ENCODE data around the gene GPX2.
"Not testable (repeated sequence)": the region's sequence is repeated elsewhere in the genome, so short reads cannot be mapped to it uniquely, and the experiment has no call there.

Gene GPX2

DNA sequence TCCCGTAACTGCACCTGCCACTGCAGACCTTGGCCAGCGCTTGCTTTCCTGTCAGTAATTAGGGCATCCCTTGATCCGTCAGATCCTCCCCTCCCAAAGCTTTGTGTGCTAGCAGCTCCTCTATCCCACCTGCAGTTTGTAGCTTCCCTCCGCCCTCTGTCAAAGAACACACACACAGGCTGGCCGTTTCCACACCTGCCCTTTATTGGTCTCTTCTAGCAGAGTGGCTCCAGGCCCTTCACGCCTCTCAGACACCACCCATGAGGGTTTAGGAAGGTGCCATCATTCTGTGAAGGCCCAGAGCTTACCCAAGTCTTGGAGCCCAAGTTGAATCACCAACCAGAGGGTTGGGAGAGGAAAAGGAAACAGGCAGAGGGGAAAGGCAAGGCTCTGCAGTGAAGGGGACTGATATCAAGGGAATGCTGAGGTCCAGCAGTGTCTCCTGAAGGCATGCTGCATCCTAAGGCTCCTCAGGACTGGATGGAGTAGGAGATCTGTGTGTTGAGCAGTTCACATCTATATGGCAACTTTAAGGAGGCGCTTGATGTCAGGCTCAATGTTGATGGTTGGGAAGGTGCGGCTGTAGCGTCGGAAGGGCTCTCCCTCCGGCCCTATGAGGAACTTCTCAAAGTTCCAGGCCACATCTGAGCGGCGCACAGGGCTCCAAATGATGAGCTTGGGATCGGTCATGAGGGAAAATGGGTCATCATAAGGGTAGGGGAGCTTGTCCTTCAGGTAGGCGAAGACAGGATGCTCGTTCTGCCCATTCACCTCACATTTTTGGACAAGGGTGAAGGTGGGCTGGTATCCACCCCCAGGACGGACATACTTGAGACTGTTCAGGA, 3.4 kb downstream of the GPX2 start:
- peak; percentile 44 for DNase-seq

DNA sequence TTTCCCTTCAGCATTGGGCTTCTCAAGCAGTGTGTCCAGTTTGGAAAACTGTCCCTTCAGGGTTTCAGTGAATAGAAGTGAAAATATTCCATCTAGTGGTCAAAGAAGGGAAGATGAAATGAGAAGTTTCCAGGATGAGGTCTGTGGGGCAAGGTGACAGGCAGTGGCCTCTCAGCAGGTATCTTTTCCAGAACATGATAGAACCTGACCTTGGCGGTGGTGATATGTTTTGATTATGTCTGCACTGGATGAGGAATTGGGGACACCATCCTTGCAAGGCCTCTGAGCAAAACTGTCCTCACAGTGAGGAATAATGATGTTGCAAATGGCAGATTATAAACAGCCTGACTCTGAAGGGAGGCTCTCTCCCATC, 4.7 kb downstream of the GPX2 start:
- DNase-seq = no peak

DNA sequence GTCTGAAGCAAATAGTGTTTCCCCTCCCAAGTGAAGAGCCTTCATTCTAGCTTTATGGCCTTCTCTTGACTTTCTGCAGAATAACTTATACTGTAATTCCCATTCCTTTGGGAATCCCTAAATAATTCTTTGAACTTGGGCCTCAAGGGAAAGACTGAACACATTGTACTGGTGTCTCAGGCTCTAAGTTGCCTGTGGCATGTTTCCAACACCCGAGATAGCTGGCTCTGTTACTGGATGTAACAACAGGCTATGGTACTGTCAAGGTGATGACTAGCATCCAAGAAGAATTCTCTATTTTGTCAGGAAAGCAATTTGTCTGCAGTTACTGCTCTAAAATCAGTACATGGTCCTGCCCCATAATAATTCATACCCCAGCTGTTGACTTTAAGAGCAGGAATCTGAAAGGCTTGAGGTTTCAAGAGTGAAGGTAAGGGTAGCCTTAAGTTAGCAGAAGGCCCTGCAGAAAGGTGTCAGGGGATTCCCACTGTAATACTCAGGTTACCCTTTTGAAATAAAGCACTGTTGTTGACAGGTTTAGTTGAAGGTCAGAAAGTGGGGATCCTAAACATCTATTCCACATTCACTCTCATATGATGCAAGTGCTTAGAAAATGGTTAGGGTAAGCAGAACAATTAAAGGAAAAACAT, 5.2 kb downstream of the GPX2 start:
- DNase-seq = no peak

DNA sequence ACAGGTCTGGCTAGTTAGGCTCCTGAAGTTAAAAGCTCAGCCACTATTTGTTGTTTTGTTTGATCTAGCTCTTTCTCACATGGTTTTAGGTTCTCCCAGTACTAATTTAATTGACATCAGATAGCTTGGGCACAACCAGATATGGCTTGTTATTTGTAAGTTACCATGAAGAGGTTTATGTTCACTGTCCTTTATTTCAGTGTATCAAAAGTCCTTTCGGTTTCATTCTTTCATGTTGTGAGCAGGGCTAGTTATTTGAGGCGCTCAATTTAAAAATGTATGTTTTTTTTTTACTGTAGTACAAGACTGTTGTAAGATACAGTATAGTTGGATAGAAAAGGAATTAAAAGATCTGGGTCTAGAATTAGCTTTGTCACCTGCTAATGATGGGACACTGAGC, 7.0 kb downstream of the GPX2 start:
- DNase-seq = peak; percentile 14

DNA sequence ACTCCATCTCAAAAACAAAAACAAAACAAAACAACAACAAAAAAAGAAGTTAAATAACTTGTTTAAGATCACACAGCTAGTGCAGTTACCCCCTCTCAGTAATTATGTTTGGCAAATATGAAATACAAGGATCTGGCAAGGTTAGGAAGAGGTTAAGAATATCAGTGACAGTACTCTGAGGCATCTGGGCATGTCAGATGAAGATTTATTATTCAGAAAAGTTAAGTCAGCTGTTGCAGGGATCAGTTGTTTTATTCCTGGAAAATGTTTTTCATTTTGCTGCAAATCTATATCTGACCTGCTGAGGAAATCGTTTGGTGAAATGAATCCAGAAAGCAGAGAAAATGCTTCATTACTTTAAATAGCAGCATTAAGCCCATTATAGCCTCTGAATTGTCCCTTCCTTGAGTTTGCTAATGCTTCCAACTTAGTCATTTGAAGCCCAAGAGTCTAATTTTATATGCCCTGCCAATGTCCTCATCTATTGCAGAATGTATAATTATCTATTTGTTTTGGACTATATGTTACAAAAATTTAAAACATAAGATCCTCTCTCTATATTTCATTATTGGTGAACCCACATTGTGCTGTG, 8.1 kb downstream of the GPX2 start:
- DNase-seq = no peak

DNA sequence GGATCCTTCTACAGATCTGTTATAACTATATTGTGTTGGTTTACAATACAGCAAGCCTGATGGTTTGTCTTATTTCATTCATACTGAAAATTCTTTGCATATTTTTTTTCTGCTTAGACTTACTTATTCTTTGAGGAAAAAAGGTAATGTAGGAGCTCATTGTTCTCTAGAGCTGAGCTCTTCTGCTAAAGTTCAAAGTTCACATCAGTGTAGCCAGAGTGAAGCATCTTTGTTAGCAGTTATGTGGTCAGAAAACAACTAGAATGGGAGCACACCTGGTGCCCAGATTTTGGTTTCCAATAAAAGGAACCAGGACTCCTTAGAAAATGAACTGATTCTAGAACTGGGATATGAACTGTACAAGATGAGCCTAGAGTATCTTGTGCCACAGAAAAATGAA, 10.3 kb downstream of the GPX2 start:
- no peak for DNase-seq

DNA sequence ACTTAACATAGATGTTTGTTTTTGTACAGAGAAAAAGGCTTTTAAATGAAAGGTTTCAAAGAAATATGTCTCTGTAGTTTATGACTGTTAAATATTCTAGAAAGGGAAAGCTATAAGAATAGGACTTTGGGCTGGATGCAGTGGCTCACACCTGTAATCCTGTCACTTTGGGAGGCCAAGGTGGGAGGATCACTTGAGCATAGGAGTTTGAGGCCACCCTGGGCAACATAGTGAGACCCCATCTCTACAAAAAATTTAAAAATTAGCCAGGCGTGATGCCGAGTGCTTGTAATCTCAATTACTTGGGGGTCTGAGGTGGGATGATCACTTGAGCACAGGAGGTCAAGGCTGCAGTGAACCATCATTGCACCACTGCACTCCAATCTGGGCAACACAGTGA, 11.4 kb downstream of the GPX2 start:
- no peak for DNase-seq

DNA sequence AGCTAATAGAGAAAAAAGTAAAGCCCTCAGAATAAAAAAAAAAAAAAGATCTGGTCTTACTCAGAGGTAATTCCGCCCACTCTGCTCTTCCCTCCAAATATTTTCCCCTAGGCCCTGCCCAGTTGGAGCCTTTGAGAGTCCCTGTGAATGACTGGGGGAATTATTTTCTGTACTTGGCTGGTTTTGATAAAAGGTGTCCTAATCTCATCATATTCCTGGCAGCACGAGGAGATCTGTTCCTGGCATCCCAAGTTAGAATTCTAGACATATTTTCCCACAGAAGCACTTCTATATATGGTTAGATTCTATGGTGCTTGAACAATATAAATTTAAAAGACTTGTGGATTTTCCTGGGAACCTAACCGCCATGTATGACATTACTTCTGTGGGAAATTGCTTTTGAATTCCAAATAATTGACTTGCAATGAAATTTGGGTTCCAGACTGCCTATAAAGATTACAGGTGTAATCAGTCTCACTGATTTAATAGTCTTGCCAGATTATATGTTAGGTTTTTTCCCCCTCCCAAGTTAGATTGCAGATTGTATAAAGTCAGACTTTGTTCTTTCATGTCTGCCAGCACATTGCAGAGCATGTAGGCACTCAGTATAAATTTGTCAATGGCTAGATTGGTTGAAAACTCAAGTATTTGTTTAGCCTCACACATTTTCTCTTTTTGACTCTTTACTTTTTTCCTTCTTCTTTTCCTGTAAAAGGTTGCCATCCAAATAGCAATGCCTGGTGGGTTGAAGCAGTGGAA, 12.3 kb downstream of the GPX2 start:
- no peak for DNase-seq

DNA sequence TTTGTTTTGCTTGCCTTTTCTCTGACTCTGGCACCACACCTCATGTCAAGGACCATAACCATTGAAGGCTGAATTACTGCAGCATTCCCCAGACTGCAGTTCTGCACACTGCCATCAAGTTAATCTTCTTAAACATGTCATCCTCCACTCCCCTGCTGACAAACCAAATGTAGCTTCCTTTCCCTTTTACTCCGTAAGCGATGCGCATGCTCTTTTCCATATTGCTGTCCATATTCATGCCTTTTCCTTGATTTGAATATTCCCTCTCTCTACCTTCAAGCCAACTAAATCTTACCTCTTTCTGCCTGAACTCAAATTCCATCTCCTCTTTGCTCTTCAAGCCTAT, 13.6 kb downstream of the GPX2 start:
- DNase-seq = no peak

DNA sequence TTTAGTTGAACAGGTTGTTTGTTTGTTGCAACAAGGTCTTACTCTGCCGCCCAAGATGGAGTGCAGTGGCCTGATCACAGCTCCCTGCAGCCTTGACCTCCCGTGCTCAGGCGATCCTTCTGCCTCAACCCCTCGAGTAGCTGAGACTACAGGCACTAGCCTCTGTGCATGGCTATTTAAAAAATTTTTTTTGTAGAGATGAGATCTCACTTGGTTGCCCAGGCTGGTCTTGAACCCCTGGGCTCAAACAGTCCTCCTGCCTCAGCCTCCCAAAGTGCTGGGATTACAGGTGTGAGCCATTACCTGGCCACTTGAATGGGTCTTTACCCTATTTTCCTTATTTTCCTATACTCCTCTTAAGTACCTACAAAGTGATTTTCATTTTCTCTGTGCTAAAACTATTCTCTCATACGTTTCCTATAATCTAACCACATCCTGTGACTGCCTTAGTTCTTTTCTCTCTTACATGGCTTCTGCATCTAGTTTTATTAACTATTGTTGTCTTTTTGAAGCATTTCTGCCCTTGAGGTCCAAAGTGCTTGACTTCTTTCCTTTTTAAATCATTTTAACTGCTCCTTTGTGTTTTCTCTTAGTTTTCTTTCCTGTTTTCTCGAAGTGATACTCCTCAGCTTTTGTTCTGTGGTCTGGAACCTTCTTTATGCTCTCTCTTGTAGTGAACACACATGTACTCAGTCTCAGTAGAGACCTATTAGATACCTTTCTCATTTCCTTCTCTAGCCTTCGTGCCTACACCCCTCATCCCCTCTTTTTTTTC, 14.1 kb downstream of the GPX2 start:
- DNase-seq = no peak

DNA sequence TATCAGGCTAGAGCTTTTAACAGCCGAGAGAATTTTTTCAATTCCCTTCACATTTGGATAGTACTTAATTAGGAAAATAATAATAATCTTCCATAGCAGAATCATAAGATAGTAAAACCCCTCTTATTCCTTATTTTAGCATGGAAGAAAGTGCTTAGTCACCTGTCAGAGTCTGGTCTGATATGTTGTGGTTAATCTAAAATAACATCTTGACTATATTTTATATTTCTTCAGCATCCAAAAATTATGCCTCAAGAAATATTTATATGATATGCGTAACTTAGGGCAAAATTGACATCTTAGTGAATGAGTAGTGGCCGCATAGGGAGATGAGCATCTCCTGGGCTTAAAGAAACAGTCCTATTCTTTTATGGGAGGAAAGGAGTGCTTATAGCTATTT, 15.5 kb downstream of the GPX2 start:
- DNase-seq = no peak

DNA sequence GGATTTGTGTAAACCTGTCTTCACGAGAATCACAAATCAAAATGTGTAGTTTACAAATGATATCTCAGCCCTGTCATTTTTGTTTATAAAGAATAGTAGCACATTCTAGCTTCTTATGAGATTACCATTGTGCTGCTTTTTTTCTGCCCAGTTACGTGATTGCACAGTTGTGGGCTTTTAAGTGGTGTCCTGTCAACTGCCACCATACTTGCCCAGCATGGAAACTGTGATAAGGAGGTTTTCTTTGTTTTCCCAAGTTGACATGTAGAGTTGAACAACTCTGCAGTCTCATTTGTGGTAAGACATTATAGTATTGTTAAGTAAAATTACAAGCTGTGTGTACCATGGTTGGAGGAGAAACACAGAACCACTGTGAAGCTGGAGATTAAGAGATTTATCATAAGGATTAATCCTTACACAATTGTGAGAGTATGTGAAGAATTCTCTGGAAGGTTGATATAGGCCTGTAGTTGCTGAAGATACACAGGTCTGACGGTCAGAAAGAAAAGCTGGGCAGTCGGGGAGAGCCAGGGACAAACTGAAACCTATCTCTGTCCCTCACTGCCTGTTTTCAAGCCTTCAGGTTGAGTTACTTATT, 16.0 kb downstream of the GPX2 start:
- DNase-seq = no peak

DNA sequence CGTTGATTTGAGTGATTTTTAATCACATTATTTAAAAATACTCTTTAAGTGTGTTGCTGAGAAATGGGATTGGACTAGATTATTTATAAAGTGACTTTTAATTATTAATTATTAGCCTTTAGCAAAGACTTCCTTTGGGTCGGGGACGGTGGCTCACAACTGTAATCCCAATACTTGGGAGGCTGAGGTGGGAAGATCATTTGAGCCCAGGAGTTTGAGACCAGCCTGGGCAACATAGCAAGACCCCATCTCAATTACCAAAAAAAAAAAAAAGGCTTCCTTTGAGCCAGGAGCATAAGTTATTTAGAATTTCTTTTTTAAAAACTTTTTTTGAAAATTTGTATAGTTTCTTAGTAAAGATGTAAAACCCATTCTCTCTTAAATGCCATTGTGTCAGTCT, 19.5 kb downstream of the GPX2 start:
- DNase-seq = no peak

DNA sequence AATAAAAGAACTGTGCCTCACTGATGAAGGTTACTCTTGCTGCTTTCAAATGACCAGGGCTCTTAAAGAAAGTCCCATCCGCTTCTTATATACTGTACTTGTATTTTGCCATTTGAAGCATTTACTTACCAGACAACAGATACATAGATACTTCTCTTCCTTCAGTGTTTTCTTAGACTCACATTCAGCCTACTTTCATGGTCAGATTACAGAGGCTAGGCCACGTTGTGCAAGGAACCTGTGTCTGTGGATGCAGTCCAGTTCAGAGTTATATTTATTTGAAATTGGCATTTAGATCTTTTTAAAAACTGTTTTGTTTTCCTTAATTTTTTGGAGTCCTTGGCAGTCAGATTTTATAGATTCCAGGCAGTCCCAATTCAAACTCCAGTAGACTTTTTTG, 22.1 kb downstream of the GPX2 start:
- no peak for DNase-seq

DNA sequence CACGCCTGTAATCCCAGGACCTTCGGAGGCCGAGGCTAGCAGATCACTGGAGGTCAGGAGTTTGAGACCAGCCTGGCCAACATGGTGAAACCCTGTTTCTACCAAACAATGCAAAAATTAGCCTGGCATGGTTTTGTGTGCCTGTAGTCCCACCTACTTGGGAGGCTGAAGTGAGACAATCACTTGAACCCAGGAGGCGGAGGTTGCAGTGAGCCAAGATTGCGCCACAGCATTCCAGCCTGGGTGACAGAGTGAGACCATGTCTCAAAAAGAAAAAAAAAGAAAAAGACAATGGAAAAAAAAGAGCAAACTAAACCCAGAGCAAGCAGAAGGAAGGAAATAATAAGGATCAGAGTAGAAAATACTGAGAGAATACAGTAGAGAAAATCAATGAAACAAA, 22.9 kb downstream of the GPX2 start:
- no peak for DNase-seq

DNA sequence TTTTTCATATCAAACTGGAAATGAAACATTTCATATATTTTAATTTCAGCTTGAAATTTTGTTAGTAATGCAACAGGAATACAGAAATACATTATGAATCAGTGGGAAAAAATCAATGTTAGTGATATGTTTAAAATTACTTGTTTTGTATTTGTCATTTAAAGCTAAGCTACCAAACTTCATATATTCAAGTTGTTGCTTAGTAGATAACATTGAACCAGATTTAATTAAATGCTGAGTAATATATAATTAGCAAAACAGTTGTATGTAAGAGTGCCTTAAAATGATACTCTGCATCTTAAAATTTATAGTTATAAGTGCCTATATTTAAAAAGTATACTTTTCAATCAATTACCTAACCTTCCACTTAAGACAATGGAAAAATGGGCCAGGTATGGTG, 23.3 kb downstream of the GPX2 start:
- DNase-seq = no peak

DNA sequence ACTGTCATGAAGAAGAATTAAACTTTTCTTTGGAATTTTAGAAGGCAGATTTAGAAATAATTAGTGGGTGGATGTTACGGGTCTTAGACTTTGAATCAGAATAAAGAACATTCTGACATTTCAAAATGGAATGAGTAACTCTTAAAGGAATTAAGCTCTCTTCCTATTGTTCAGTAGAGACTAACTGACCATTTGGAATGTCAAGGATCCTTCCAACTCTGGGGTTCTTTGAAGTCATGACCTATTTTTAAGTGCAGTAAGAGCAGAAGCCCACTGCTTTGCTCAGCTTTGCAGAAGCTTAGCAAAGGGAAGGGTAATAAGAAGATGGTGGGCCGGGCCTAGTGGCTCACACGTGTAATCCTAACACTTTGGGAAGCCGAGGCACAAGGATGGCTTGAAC, 24.3 kb downstream of the GPX2 start:
- DNase-seq = no peak

DNA sequence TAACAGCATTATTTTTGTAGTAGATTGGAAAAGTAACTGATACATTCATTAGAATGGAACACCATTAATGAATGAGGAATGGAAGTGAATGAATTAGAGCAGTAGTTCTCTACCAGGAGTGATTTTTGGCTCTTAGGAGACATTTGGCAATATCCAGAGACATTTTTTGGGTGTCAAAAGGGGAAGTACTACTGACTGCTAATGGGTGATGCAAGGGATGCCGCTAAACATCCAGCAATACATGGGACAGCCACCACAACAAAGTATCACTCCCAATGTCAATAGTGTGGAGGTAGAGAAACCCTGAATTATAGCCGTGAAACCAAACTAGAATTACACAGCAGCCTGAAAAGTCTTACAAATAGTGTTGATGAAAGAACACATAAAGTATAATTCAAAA, 26.7 kb downstream of the GPX2 start:
- no peak for DNase-seq

DNA sequence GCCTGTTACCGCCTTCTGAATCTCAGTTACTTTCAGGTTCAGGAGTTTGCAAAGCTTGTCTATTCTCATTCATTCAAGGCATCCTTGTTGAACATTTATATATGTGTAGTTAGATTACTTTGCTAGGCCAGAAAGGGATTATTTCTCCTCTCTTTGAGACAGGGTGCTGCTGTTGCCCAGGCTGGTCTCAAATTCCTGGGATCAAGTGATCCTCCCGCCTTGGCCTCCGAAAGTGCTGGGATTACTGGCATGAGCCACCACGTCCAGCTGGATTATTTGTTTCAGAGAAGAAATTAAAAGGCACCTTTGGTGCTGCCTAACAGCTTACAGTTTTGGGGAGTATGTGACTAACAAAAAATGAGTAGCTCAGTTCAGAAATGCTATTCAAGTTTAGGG, 27.5 kb downstream of the GPX2 start:
- no peak for DNase-seq

DNA sequence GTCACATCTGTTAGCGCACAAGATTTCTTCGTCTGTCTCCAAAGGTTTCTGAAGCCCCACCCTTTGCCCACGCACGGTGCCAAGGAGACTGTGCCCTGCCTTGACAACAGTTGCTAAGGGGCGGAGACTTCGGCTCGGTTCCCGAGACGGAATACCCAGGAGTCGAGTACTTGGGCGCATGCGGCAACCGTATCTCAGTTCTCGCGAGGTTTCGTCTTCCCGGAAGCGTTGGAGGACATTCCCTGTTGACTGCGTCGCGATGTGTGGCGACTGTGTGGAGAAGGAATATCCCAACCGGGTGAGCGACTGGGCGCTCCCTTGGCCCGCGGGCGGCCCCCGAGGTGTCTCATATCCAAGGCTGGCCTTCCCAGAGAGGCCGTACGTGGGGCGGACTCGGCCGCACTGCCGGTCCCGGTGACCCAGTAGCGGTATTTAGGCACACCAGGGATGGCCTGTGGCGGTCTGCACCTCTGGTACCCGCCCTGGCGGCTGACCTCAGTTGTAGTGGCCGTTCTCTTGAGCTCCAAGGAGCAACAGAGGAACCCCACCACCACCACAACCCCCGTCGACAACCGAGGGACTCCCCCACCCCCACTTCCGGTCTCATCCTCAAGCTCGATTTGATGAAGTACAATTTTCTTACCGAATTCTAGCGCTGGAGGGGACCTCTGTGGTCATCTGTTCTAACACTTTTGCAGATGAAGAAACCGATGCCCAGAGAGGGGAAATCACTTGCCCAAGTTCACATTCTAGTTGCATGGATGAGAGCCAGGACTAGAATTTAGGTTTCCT, 28.1 kb downstream of the GPX2 start, which contains the start of gene CHURC1:
TSS of gene CHURC1 (plus strand) at position 219 of the 792 bp plus-strand sequence. CDS start at position 260, 41 bp downstream.
- DNase-seq = peak; percentile 91

DNA sequence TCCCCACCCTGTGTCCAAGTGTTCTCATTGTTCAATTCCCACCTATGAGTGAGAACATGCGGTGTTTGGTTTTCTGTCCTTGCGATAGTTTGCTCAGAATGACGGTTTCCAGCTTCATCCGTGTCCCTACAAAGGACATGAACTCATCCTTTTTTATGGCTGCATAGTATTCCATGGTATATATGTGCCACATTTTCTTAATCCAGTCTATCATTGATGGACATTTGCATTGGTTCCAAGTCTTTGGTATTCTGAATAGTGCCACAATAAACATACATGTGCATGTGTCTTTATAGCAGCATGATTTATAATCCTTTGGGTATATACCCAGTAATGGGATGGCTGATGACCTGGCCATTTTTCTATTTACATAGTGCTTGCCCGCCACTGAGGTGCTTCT, 29.1 kb downstream of the GPX2 start:
- not testable (repeated sequence) for DNase-seq

DNA sequence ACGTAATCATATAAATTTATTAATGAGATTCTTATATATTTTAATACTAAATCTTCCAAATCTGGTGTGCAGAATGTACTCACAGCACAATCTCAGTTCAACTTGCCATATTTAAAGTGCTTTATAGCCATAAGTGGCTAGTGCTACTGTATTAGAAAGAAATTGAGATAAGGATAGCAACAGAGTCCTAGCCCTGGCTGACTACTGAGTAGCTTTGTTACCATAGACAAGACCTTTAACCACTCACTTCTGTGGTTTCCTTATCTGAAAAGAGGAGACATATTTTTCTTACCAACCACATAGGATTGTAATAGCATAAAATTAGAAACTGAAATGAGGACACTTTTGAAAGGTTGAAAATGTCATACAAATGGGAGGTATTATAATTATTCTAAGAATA, 30.3 kb downstream of the GPX2 start:
- DNase-seq = no peak
